KMS-11 (cell line): ENCODE results near the gene NIPAL3.

Experiments
- H2AFZ ChIP-seq: fragments of 200-600 bp; sonication (generic); 2 replicates; pipeline ENCODE4 v1.6.1; 2016; ENCODE audit warnings: antibody characterized with exemption, mixed run types, low read depth
- H3K27ac ChIP-seq: fragments of 200-600 bp; sonication (generic); 2 replicates; pipeline ENCODE4 v1.6.1; 2016; ENCODE audit warnings: mild to moderate bottlenecking, mixed run types
- H3K27me3 ChIP-seq: fragments of 200-600 bp; sonication (generic); 2 replicates; pipeline ENCODE4 v1.6.1; 2017; ENCODE audit warnings: mild to moderate bottlenecking, low read depth, mixed run types, moderate library complexity; ENCODE audit not compliant: insufficient read depth
- H3K36me3 ChIP-seq: fragments of 200-600 bp; sonication (generic); 2 replicates; pipeline ENCODE4 v1.6.1; 2017; ENCODE audit warnings: mild to moderate bottlenecking, mixed run types; ENCODE audit not compliant: insufficient read depth
- H3K4me1 ChIP-seq: fragments of 200-600 bp; sonication (generic); 2 replicates; pipeline ENCODE4 v1.6.1; 2016; ENCODE audit warnings: mild to moderate bottlenecking, low read depth, mixed run types; ENCODE audit not compliant: poor library complexity, severe bottlenecking
- H3K4me2 ChIP-seq: fragments of 200-600 bp; sonication (generic); 2 replicates; pipeline ENCODE4 v1.7.0; 2016; ENCODE audit warnings: mild to moderate bottlenecking, mixed run types
- H3K4me3 ChIP-seq: fragments of 200-600 bp; sonication (generic); IDR thresholded peaks from 2 replicates; pipeline ENCODE4 v1.6.1; 2017; ENCODE audit warnings: low read depth, low read length, mixed read lengths; ENCODE audit not compliant: insufficient read depth
- H3K79me2 ChIP-seq: fragments of 200-600 bp; sonication (generic); 2 replicates; pipeline ENCODE4 v1.6.1; 2016; ENCODE audit warnings: low read depth, mixed run types; ENCODE audit not compliant: insufficient read depth
- H3K9ac ChIP-seq: fragments of 200-600 bp; sonication (generic); 2 replicates; pipeline ENCODE4 v1.6.1; 2016; ENCODE audit warnings: mild to moderate bottlenecking, mixed run types
- H4K20me1 ChIP-seq: fragments of 200-600 bp; sonication (generic); 2 replicates; pipeline ENCODE4 v1.6.1; 2016; ENCODE audit warnings: mild to moderate bottlenecking, mixed run types; ENCODE audit not compliant: insufficient read depth
- CTCF ChIP-seq: fragments of 200-600 bp; sonication (generic); conservative IDR thresholded peaks from 2 replicates; pipeline ENCODE4 v1.6.1; 2017; ENCODE audit warnings: low read depth, mild to moderate bottlenecking, antibody characterized with exemption, low read length, moderate library complexity, mixed read lengths

NIPAL3 gene

GRCh38 chr1:24502709-24503058, 87.1 kb downstream of the NIPAL3 start, which contains the start of gene RCAN3:
TSS of gene RCAN3 (plus strand) at chr1:24502836. CDS start at chr1:24514373, 11,537 bp downstream.
- Histone ChIP-seq H3K27me3 (no peaks in the 10 kb centered on the region), H3K4me1 (peaks cover 23% of the 10 kb centered on the region), H3K27ac (peak within 1 kb of the TSS; percentile 65), H3K9ac (peak within 1 kb of the TSS; percentile 67), H3K79me2 (no peaks in the 10 kb centered on the region), H4K20me1 (no peaks in the 10 kb centered on the region), H2AFZ (peak within 1 kb of the TSS; percentile 100), H3K4me3 (peak within 1 kb of the TSS; percentile 70), H3K36me3 (no peaks in the 10 kb centered on the region), H3K4me2 (peak within 1 kb of the TSS; percentile 94)
- no peak for TF ChIP-seq CTCF

GRCh38 chr1:24503059-24503751, 87.6 kb downstream of the NIPAL3 start:
- Histone ChIP-seq H3K36me3 (no peaks in the 10 kb centered on the region), H3K4me2 (peak overlapping the region; percentile 80), H3K79me2 (no peaks in the 10 kb centered on the region), H3K27me3 (no peaks in the 10 kb centered on the region), H3K27ac (no peak overlapping the region), H3K4me3 (peak overlapping the region; percentile 47), H2AFZ (peak overlapping the region; percentile 79), H3K9ac (peak overlapping the region; percentile 41; the same call in 1 of the 2 replicates), H4K20me1 (no peaks in the 10 kb centered on the region), H3K4me1 (peaks cover 23% of the 10 kb centered on the region)
- TF ChIP-seq CTCF, result no peak

GRCh38 chr1:24503870-24504523, 88.4 kb downstream of the NIPAL3 start:
- no peaks in the 10 kb centered on the region for H3K79me2 ChIP-seq
- peaks cover 23% of the 10 kb centered on the region for H3K4me1 ChIP-seq
- H3K36me3 ChIP-seq, result no peaks in the 10 kb centered on the region
- H3K4me2 ChIP-seq, result peak overlapping the region; percentile 80
- H3K27ac ChIP-seq, result no peak overlapping the region
- H2AFZ ChIP-seq, result peak overlapping the region; percentile 79; the same call in 1 of the 2 replicates
- no peak overlapping the region for H3K4me3 ChIP-seq
- no peaks in the 10 kb centered on the region for H3K27me3 ChIP-seq
- no peaks in the 10 kb centered on the region for H4K20me1 ChIP-seq
- peak overlapping the region; percentile 41; the same call in 1 of the 2 replicates for H3K9ac ChIP-seq
- TF ChIP-seq CTCF, result no peak

GRCh38 chr1:24504560-24504959, 89.0 kb downstream of the NIPAL3 start:
- no peak overlapping the region for H3K4me3 ChIP-seq
- peaks cover 23% of the 10 kb centered on the region for H3K4me1 ChIP-seq
- H3K36me3 ChIP-seq, result no peaks in the 10 kb centered on the region
- H3K9ac ChIP-seq, result no peak overlapping the region
- no peak overlapping the region for H2AFZ ChIP-seq
- no peak for TF ChIP-seq CTCF
- H3K27ac ChIP-seq, result no peak overlapping the region
- no peaks in the 10 kb centered on the region for H3K79me2 ChIP-seq
- no peak overlapping the region for H3K4me2 ChIP-seq
- H3K27me3 ChIP-seq, result no peaks in the 10 kb centered on the region
- no peaks in the 10 kb centered on the region for H4K20me1 ChIP-seq
